Ishikawa (cell line): ENCODE measurements around the gene HEMK1.

Experiments
- CEBPB ChIP-seq: IDR thresholded peaks from 2 replicates; pipeline ENCODE4 v1.6.1; 2012
- CREB1 ChIP-seq: IDR thresholded peaks from 2 replicates; pipeline ENCODE4 v1.6.1; 2012; ENCODE audit warnings: low read depth
- EGR1 ChIP-seq: IDR thresholded peaks from 2 replicates; pipeline ENCODE4 v1.6.1; 2012
- EP300 ChIP-seq: IDR thresholded peaks from 2 replicates; pipeline ENCODE4 v1.6.1; 2012; ENCODE audit warnings: borderline replicate concordance
- FOXM1 ChIP-seq: IDR thresholded peaks from 2 replicates; pipeline ENCODE4 v1.6.1; 2012; ENCODE audit warnings: low read depth, borderline replicate concordance
- MAX ChIP-seq: IDR thresholded peaks from 2 replicates; pipeline ENCODE4 v1.6.1; 2012
- NFIC ChIP-seq: IDR thresholded peaks from 2 replicates; pipeline ENCODE4 v1.6.1; 2012
- RAD21 ChIP-seq: IDR thresholded peaks from 2 replicates; pipeline ENCODE4 v1.6.1; 2012; ENCODE audit warnings: low read depth
- REST ChIP-seq: IDR thresholded peaks from 2 replicates; pipeline ENCODE4 v1.6.1; 2012; ENCODE audit warnings: low read depth, mild to moderate bottlenecking
- TAF1 ChIP-seq: IDR thresholded peaks from 2 replicates; pipeline ENCODE4 v1.6.1; 2012; ENCODE audit warnings: low read depth, mild to moderate bottlenecking
- TCF12 ChIP-seq: IDR thresholded peaks from 2 replicates; pipeline ENCODE4 v1.6.1; 2012; ENCODE audit warnings: low read depth
- TEAD4 ChIP-seq: IDR thresholded peaks from 2 replicates; pipeline ENCODE4 v1.6.1; 2012
- USF1 ChIP-seq: IDR thresholded peaks from 2 replicates; pipeline ENCODE4 v1.6.1; 2012
- YY1 ChIP-seq: IDR thresholded peaks from 2 replicates; pipeline ENCODE4 v1.6.1; 2012; ENCODE audit warnings: low read depth
- ZBTB7A ChIP-seq: IDR thresholded peaks from 2 replicates; pipeline ENCODE4 v1.6.1; 2012; ENCODE audit warnings: low read depth

HEMK1 gene

GRCh38 chr3:50620820-50621219 is 51.5 kb downstream of the HEMK1 start:
- TF ChIP-seq TCF12 (no peak), RAD21 (no peak), CEBPB (no peak)

GRCh38 chr3:50622881-50623280 is 53.6 kb downstream of the HEMK1 start:
- TF ChIP-seq FOXM1: no peak
- no peak for TF ChIP-seq EP300
- no peak for TF ChIP-seq REST
- no peak for TF ChIP-seq MAX

- no peak for TF ChIP-seq TCF12
- TF ChIP-seq NFIC: no peak
- no peak for TF ChIP-seq YY1
- no peak for TF ChIP-seq ZBTB7A
- TF ChIP-seq FOXM1: no peak
- no peak for TF ChIP-seq USF1
- no peak for TF ChIP-seq MAX
- no peak for TF ChIP-seq EP300
- TF ChIP-seq EGR1: no peak
- no peak for TF ChIP-seq CREB1
Measured at GRCh38 chr3:50623840-50624474, 54.6 kb downstream of the HEMK1 start.

GRCh38 chr3:50624634-50625033 is 55.3 kb downstream of the HEMK1 start:
- TF ChIP-seq FOXM1: no peak
- TF ChIP-seq EGR1: no peak
- TF ChIP-seq REST: no peak
- peak; percentile 100 for TF ChIP-seq TEAD4
- TF ChIP-seq CREB1: no peak
- TF ChIP-seq TAF1: no peak
- peak; percentile 83 for TF ChIP-seq YY1
- no peak for TF ChIP-seq NFIC
- TF ChIP-seq TCF12: peak; percentile 30; the same call in 1 of the 2 replicates
- TF ChIP-seq EP300: peak; percentile 53; the same call in 1 of the 2 replicates
- TF ChIP-seq CEBPB: no peak
- no peak for TF ChIP-seq RAD21
- TF ChIP-seq ZBTB7A: no peak
- no peak for TF ChIP-seq USF1
- TF ChIP-seq MAX: peak; percentile 82

GRCh38 chr3:50625231-50626182 is 56.2 kb downstream of the HEMK1 start:
- TF ChIP-seq TEAD4 (no peak), EP300 (peak; percentile 12; the same call in 1 of the 2 replicates)

GRCh38 chr3:50626401-50626800 is 57.1 kb downstream of the HEMK1 start:
- TF ChIP-seq EGR1: no peak
